ENCODE data around the gene MOXD1.

MOXD1 gene

DNA sequence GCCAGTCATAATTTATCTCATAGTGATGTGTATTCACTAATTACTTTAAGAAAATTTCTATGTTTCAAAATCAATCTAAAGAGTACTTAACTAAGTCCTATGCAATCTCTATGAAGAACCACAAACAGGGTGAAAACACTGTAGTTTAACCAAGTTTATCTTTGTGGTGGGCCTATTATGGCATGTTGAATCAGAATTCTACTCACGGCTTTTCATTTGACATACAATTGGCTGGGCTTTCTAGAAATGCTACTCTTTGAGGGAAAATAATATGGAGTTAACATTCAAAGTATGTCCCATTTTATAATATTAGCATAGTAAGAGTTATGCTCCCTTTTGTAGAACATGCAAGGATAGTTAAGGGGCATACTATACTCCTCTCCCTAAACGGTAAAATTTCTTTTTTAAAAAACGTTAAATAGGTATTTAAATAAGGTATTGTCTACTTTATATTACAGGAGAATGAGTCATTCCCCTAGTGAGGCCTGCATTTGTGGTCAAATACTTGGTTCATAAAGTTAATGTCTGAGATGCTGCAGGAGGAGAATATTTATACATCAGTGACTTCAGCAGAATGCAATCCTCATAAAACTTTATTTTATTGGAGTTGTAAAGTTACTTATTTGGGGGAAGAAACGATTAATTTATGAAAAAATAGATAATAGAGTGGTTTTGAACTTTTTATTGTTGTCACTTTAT is 1.8 kb downstream of the MOXD1 start:
- no peak for DNase-seq (ENCODE audit: low read depth in 2 of 2)

DNA sequence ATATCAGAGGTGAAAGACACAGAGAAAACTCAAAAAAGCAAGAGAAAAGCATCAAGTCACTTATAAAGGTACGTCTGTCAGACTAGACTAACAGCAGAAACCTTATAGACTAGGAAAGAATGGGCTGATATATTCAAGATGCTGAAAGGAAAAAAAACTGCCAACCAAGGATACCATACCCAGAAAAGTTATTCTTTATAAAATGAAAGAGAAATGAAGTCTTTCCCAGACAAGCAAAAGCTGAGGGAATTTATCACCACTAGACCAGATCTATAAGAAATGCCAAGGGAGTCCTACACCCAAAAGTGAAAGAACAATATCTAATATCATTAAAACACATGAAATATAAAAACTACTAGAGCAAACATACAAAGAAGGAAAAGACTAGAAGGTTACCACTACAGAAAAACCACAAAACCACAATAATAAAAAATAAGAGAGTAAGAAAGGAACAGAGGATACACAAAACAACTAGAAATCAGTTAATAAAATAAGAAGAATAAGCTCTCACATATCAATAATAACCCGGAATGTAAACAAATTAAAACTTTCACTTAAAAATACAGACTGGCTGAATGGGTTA is 6.2 kb downstream of the MOXD1 start:
- DNase-seq (ENCODE audit: low read depth in 2 of 2) = no peak

DNA sequence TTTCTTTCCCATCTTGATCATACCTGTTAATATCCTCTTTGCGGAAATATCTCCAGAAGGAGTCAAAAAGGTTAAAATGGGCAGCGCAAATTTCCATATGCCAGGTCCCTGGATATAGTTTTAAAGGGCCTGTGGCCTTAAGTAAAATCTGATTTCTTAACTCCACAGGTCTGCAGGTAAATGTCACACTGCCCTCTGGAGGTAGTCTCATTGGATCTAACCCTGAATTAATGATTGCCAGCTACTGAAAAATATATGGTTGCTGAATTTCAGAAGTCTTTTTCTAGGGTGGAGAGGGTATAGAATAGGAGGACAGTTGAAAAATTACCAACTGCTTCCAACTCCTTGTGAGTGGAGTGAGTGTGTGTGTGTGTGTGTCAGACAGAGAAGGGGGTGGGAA is 8.5 kb downstream of the MOXD1 start:
- no peak for DNase-seq (ENCODE audit: low read depth in 2 of 2)

DNA sequence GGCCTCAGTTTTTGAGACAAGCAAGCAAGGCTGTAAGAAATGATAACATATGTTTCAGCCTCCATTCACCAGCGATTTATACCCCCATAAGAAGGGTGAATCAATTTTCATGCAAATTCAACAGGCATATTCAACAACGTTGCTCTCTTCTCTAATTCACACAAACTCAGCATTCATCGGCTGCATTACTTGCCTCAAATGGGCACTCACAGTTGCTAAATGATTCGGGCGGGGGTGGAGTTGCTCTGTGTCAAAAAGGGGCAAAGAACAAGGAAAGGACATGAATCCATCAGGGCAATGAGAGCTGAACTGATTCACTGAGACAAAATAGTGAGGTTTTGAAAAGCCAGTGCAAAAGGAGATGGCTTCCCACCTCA is 9.0 kb downstream of the MOXD1 start:
- DNase-seq (ENCODE audit: low read depth in 2 of 2) = no peak

DNA sequence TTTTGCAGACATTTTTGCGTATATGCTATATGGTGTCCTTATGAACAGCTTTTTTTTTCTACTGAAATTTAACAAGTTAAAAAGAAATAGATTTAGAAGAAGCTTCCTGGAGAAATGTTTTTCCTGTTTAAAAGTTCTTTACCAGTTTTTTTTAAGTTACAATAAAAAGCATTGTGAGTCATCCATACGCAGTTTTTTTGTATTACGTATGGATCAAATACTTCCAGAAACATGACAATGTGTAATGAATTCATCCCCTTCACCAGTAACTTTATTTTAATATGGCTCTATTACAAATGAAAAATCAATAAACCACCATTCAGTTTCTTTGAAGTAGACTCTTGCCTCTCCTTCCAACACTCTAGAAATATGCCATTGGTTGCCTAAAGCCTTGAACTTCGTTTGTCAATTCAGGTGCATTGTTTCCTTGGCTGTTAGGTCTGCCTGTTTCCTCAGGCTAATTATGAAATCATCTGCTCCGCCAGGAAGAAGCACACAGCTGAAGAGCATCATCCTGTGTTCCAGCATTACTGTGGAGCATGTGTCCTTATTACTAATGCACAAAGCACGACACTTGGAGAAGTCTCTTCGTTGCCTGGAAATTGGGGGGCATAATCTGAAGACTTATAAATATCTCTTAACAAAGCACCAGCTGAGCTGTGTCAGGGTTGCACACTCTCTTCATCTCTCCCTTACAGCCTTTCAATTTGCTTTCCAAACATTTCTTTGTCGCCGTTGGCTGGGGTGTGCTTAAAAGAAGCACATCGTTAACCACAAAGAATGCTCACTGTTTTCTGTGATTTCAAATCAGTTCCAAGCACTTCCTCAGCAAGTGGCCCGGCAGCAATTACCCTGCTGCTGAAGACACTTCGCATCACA is 9.6 kb downstream of the MOXD1 start:
- no peak for DNase-seq (ENCODE audit: low read depth in 2 of 2)

DNA sequence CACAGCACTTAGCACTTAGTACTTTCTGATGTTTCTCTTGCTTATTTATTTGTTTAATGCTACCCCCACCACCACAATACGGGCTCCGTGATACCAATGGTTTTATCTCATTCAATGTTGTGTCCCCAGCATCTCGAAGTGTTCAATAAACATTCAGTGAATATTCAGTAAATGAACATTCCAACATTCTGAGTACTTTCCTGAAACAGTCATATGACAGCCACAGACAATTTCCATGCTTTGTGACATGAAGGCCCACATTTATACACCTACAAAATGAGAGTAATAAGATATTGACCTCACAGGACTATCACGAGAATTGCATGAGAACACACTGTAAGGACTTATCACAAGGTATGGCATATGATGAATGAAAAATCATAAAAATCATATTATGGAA is 10.8 kb downstream of the MOXD1 start:
- DNase-seq (ENCODE audit: low read depth in 2 of 2) = no peak

DNA sequence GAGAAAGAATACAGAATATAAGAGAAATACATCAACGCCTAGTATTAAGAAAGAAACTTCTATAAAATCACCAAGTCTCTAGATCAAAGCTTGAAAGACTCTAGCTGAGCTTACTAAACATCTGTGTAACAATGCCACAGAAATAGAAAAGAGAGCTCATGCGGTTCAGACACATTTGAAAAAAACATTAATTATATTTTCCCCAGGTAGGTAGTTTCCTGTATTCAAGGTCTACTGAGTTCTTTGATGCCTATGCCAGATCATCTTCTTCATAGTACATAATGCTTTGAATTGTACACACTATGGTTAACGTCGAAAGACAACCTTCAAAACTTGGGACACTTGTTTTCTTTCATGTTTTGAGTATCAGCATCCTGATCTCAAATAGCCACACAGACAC is 11.3 kb downstream of the MOXD1 start:
- DNase-seq (ENCODE audit: low read depth in 2 of 2) = no peak

DNA sequence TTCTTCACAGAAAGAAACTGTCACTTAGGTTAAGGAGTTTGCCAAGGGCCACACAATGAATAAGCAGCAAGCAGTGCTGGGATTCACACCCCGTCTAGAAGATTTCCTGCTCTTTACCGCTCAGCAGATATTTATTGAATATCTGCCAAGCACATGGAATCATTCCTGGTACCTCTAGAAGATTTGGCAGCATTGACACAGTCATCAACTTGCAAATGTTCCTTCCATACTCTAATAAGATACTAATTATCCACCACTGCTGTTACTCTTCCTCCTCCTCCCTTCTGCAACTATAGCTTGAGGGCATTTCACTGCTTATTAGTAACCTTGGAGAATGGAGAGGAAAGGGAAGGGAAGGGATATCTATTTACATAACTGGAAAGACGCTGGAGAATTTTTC is 13.0 kb downstream of the MOXD1 start:
- DNase-seq (ENCODE audit: low read depth in 2 of 2) = no peak

DNA sequence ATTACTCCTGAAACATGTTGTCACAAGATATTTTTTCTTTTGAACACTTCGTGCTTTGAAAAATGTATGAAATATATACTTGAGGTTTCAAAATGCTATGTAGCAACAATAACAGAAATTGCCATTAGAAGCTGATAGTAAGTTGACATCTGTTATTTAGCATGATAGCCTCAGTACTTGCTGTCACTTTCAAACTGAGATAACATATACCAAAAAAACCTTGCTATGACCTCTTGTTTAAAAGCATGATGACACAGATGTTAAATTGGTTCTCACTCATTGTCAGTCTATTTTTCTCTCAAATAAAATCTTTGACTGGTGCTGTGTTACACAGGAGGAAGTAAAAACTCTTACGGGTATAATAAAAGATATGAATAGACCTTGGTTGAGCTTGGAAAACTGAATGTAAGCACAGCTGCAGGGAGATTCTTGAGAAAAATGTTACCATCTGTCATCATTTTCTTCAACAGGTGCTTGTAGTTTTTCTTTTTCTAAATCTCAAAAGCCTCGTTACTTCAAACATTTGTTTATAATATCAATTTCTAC is 18.6 kb downstream of the MOXD1 start:
- DNase-seq (ENCODE audit: low read depth in 2 of 2) = no peak

DNA sequence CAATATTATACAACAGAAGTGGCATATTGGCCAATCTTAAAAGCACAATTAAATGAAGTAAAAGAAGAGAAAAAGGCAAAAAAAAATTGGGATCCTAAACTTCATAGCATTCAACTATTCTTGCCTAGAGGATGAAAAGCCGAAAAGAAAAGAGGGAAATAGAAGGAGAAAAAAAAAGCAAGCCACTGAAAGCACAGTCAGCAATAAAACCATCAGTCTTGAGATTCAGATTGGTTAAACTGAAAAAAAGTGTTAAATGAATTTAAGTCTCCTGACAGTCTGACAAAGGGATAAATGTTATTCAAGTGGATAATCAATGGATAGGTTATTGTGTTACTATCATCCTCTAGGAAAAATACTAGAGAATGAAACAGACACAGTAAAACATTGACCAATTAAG is 19.9 kb downstream of the MOXD1 start:
- DNase-seq (ENCODE audit: low read depth in 2 of 2) = no peak

DNA sequence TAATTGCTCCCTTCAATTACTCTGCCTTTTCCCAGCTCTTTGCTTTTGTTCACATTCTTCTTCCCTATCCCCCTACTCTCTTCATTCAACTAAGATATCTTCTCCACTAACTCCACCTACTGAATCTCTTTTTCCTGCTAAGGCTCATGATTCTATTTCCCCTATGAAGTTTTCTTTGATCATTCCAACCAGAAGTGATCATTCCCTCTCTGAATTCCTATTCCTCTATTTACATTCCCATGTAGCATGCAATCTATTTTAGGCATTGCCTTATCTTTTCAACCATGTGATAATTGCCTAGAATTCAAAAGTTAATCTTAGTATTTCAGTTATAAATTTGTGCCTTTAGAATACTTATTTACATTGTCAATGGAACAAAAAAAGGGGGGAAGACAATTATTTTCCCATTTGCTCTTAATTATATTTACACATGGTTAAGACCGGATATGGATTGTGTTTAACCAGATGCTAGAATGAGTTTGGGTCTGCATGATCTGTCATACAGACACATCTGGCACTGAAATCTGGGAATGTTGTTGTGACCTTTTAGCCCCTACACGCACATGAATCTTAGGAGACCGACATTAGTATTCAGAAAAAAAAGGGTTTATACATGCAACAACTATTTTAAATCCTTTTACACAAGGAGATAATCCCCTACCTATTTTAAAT is 20.8 kb downstream of the MOXD1 start:
- no peak for DNase-seq (ENCODE audit: low read depth in 2 of 2)

DNA sequence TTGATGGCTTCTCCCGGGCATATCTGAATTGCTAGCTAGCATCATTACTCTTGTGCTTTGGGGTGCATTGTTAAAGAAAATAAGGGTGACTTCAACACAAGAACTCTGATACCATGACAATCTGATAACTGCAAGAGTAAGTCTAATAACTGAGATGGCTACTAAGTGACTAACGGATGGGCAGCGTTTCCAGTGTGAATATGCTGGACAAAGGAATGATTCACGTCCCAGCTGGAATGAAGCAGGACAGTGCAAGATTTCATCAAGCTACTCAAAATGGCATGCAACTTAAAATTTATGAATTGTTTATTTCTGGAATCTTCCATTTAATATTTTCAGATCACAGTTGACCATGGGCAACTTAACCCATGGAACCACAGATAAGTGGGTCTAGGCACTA is 31.7 kb downstream of the MOXD1 start:
- no peak for DNase-seq (ENCODE audit: low read depth in 2 of 2)

DNA sequence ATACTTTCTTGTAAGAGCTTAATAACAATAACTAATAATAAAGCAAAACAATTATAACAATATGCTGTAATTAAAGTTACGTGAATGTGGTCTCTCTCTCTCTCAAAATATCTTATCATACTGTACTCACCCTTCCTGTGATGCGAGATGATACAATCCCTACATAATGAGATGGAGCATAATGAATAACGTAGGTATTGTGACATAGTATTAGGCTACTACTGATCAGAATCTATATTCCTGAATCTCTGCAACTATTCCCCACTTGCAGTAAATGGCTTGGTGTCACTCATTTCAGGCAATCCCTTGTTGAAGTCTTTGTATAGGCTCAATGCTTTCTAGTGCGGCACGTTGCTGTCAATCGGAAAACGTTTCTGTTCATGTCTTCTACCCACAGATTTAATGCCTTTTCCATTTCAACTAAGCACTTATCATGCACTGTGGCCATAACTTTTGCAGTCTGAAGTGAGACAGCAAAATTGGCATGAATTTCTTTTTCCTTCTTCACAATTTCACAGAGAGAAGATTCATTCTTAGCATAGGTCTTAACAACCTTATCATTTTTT is 32.3 kb downstream of the MOXD1 start:
- DNase-seq (ENCODE audit: low read depth in 2 of 2) = no peak

DNA sequence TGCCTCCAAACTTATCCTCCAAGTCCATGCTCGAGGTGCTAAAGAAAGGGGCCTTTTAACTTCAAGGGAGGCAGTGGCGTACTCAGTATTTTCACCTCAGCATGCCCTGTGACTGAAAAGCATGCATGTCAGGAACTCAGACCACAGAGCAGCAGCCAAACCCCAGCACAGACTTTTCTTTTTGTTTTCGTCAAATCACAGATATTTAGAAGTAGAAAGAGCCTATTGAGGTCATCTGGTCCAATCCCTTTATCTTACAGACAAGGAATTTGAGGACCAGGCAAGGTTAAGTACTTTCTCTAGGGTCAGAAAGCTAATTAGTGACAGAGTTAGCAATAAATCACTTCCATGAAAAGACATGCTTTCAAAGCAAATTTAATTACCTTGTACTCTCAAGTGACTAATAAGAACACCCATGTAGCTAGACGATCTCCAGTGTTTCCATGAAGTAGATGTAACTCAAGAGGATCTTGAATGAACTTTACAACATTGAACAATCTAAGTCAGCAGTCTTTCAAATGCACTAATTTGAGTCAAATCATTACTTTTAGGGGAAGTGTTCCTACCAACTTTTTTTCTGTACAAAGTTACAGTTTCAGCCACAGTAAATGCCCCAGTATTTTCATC is 35.9 kb downstream of the MOXD1 start:
- no peak for DNase-seq (ENCODE audit: low read depth in 2 of 2)

DNA sequence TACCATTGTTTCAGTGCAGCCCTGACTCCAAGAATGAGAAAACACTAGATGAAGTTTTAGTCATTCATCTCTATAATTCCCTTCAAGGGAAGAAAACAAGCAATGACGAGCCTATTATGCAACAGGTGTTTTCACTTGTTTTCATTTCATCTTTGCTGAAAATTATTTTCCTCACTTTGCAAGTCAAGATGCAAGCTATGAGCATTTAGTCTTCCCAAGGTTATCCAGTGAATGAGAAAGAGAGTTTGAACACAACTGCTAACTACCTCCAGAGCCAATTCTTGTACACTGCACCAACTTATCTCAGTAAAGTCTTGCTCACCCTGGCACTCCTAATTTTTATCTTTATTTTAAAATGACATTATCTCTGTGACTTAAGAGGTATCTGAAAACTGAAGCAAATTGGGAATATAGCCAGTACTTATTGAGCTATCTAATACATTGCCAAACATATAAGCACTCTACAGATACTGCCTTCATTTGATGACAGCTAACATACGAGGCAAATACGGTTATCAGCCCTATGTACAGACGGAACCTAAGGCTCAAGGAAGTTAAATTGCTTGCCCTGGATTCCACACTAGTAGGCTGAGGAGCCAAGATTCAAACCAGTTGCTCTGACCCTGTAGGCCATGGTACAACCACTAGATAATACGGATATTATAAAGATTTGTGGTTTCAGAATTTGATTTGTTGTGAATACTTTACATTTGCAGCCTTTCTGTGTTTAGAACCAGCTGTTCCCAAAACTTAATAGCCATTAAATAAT is 36.8 kb downstream of the MOXD1 start:
- no peak for DNase-seq (ENCODE audit: low read depth in 2 of 2)

DNA sequence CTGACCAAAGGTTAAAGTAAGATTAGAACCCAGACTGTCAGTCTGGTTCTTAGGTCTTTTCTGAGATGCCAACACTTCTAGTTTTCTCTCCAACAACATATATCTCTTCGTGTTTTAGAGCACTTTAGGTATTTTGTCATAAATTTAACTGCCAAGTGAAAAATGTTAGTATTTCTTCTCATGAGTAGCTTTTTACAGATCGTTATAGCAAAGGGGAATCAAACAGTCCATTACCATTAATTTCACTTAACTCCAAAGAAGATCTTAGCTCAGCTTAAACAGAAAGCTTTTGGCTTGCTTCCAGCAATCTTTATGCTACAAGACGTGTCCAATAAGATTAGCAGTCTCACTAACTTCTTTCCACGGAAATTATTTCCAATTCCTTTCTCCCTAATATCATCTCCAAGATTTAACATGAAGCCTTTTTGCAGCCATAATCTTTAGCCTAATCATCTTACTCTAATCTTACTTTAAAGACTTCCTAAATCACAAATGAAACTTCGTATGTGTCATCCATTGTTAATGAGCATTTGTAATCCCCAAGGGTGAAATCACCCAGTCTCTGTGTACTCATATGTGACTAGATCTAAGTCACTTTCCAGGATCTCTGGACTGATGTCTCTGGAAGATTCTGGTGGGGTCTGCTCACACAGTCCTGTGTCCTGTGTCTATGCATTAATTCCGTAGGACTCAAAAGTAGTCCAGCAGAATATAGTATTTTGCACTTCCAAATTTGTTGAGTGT is 38.7 kb downstream of the MOXD1 start:
- no peak for DNase-seq (ENCODE audit: low read depth in 2 of 2)

DNA sequence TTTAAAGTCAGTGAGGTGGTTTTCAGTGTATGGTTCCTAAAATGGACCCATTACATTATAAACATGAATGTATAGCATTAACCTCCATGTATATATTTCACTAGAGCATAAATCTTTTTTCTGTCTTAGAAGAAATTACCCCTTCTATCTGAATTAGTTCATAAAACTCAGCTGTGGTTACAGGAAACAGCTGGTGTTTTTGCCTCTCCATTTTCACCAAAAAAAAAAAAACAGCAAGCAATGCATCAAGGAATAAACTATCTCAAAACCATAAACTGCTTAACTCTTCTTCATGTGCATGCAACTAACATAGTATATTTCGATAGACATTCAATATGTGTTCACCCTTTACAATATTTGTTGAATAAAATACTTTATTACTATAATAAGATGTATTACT is 40.2 kb downstream of the MOXD1 start:
- no peak for DNase-seq (ENCODE audit: low read depth in 2 of 2)

DNA sequence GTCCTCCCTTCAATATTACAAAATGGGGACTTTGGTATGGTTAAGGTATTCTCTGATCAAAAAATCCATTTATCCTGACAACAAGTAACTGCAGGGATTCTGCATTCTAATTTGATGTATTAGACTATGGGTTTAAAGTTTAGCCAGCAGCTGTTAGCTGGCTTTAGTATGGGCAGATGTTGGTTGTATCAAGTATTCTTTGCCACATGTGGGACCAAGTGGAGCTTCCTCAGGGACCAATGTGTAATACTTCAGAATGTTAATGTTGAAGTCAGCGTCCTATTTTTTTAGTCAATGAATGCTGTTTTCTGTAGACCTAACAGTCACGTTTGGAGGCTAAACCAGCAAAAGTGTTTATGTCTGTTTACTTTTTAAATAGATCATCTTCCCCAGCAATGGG is 41.4 kb downstream of the MOXD1 start:
- DNase-seq (ENCODE audit: low read depth in 2 of 2) = no peak

DNA sequence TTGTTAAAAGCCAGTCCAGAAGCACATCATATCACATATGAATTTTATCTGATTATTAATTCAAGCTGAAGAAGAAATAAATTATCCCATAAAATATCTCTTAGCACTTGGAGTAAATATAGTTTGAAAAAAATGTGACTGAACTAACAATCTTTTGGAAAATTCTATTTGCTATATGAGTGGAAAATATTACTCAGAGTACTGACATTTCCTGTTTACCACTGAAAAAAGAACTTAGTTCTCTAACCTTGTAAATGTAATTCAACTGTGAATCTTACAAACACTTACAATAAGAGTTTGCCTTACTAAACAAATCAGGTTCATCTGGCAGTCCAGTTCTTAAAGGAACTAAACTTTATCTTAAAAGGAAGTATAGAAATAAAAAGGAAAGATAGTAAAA is 44.2 kb downstream of the MOXD1 start:
- DNase-seq (ENCODE audit: low read depth in 2 of 2) = no peak
